Endothelial cell of umbilical vein (primary cell): Measurements from ENCODE around the gene ARL5B. TPM values are rescaled to one million over a fixed set of nuclear protein-coding genes. Genes with fewer than 3 reads are reported as not detected.

ENCODE experiments used
- BruUV-seq: library from RNA; stranded (reverse); fragments of 400-500 nt; replicated peaks from 2 replicates; lab custom pipeline; 2021; lab: Mats Ljungman, UMichigan
- CTCF ChIA-PET: fragments of 300-600, 350-600 bp; sonication (Branson Sonifier 250); formaldehyde crosslinking; loops from one replicate; lab custom pipeline; 2021; ENCODE audit warnings: antibody characterized with exemption, inconsistent platforms; lab: Charles Lee
- POLR2A ChIA-PET: fragments of 300-600, 350-600 bp; sonication (Branson Sonifier 250); formaldehyde crosslinking; loops from one replicate; lab custom pipeline; 2021; ENCODE audit warnings: antibody characterized with exemption, inconsistent platforms; lab: Charles Lee
- DNase-seq: peaks from one replicate; pipeline ENCODE4 v3.0.0-alpha.2; 2011; ENCODE audit warnings: low read depth, low spot score
- FAIRE-seq: peaks from 2 replicates; lab custom pipeline; 2011; peaks lifted over from hg19 to GRCh38; lab: Jason Lieb, UNC
- H2AFZ ChIP-seq: 2 replicates; pipeline ENCODE4 v1.6.0; 2012; ENCODE audit warnings: low read depth, low read length, control low read depth, inconsistent platforms
- H3K27ac ChIP-seq: 2 replicates; pipeline ENCODE4 v1.5.1; 2011; ENCODE audit warnings: low read depth, mild to moderate bottlenecking, control low read depth, low read length, moderate library complexity; ENCODE audit not compliant: insufficient read depth
- H3K27me3 ChIP-seq, 2 experiments: 2 replicates each; pipeline versions ENCODE4 v1.6.0 to v1.6.1; 2011; ENCODE audit warnings: low read length in 2 of 2, mixed read lengths in 1 of 2; ENCODE audit not compliant: control insufficient read depth in 2 of 2, insufficient read depth in 2 of 2
- H3K36me3 ChIP-seq, 2 experiments: 2 replicates in 1 of 2; 3 replicates in 1 of 2; pipeline ENCODE4 v1.5.1; 2011; ENCODE audit warnings: low read length in 2 of 2, mild to moderate bottlenecking in 1 of 2, moderate library complexity in 1 of 2; ENCODE audit not compliant: control insufficient read depth in 2 of 2, insufficient read depth in 2 of 2; ENCODE audit errors: extremely low read depth in 1 of 2
- H3K4me1 ChIP-seq: 3 replicates; pipeline ENCODE4 v1.5.1; 2011; ENCODE audit warnings: mild to moderate bottlenecking, low read length; ENCODE audit not compliant: control insufficient read depth, insufficient read depth; ENCODE audit errors: extremely low read depth
- H3K4me2 ChIP-seq: 2 replicates; pipeline ENCODE4 v1.6.1; 2011; ENCODE audit warnings: low read length, control low read depth, mixed read lengths; ENCODE audit not compliant: insufficient read depth
- H3K4me3 ChIP-seq, 3 experiments: fragments of 200-600 bp in 1 of 3; sonication (generic), shearing (Covaris generic) in 1 of 3; replicated peaks in 1 of 3; 2 replicates each; pipeline ENCODE4 v1.5.1; 2011 to 2016; ENCODE audit warnings: control low read depth in 3 of 3, low read length in 3 of 3, mild to moderate bottlenecking in 2 of 3, inconsistent platforms in 1 of 3, low read depth in 1 of 3, moderate library complexity in 1 of 3; ENCODE audit not compliant: insufficient read depth in 1 of 3
- H3K79me2 ChIP-seq: 2 replicates; pipeline ENCODE4 v1.6.0; 2012; ENCODE audit warnings: low read length, inconsistent platforms; ENCODE audit not compliant: control insufficient read depth, insufficient read depth
- H3K9ac ChIP-seq: replicated peaks from 2 replicates; pipeline ENCODE3; 2011; ENCODE audit warnings: low read length, control low read depth; ENCODE audit not compliant: insufficient read depth; ENCODE audit errors: extremely low read depth
- H3K9me1 ChIP-seq: replicated peaks from 3 replicates; pipeline ENCODE4 v1.6.0; 2011; ENCODE audit warnings: mild to moderate bottlenecking, low read length; ENCODE audit not compliant: control insufficient read depth, insufficient read depth; ENCODE audit errors: extremely low read depth
- H3K9me3 ChIP-seq: replicated peaks from 2 replicates; pipeline ENCODE4 v1.5.1; 2012; ENCODE audit warnings: low read length, inconsistent platforms; ENCODE audit not compliant: control insufficient read depth, insufficient read depth
- H4K20me1 ChIP-seq: replicated peaks from 2 replicates; pipeline ENCODE3; 2011; ENCODE audit warnings: mild to moderate bottlenecking, low read length; ENCODE audit not compliant: control insufficient read depth, insufficient read depth; ENCODE audit errors: extremely low read depth
- EZH2 ChIP-seq: IDR thresholded peaks from 2 replicates; pipeline ENCODE4 v1.6.1; 2012; ENCODE audit warnings: borderline replicate concordance, low read depth, mild to moderate bottlenecking, moderate library complexity, low read length, inconsistent platforms; ENCODE audit not compliant: severe bottlenecking
- FOS ChIP-seq: IDR thresholded peaks from 2 replicates; pipeline ENCODE4 v1.6.1; 2011; ENCODE audit warnings: mild to moderate bottlenecking, low read length, moderate library complexity, borderline replicate concordance; ENCODE audit not compliant: insufficient read depth
- JUN ChIP-seq: IDR thresholded peaks from 2 replicates; pipeline ENCODE4 v1.6.1; 2011; ENCODE audit warnings: borderline replicate concordance, low read depth; ENCODE audit not compliant: insufficient read length, insufficient read depth
- MYC ChIP-seq: IDR thresholded peaks from one replicate; pipeline ENCODE4 v1.6.1; 2011; ENCODE audit warnings: mild to moderate bottlenecking, low read depth, low read length
- POLR2A ChIP-seq: IDR thresholded peaks from 2 replicates; pipeline ENCODE4 v1.6.1; 2012; ENCODE audit warnings: low read depth, mild to moderate bottlenecking, control low read depth, low read length
- POLR2AphosphoS5 ChIP-seq: IDR thresholded peaks from 2 replicates; pipeline ENCODE4 v1.6.1; 2012; ENCODE audit warnings: low read depth, mild to moderate bottlenecking, control low read depth, low read length, moderate library complexity; ENCODE audit not compliant: insufficient read depth
- dilution Hi-C: fragments of 300-500 bp; cut with MboI; formaldehyde crosslinking; loops from one replicate; pipeline ENCODE4 v1.15.0; 2019; ENCODE audit warnings: low sequenced_read_pairs; ENCODE audit not compliant: extremely low pct_ligation_motif_present
- intact Hi-C: fragments of 100-400 bp; cut with micrococcal nuclease; formaldehyde crosslinking; loops from one replicate; pipeline ENCODE4 v1.10.0; 2022
- polyA plus RNA-seq, 4 experiments: library from polyadenylated mRNA; depleted of rRNA in 3 of 4; stranded (reverse) in 3 of 4; unstranded in 1 of 4; fragments of >200 nt; gene quantifications; 2 replicates each; pipeline versions ENCODE4 v1.2.1 to v1.2.3, GENCODE V29; 2011 to 2012; ENCODE audit warnings: missing spikeins in 1 of 4
- total RNA-seq: library from RNA; stranded (reverse); gene quantifications from 2 replicates; pipeline ENCODE4 v1.2.3, GENCODE V29; 2021
- TF ChIP-seq, protein P1 (sequence below): IDR thresholded peaks from 2 replicates; pipeline ENCODE4 v1.6.1; 2011; ENCODE audit not compliant: insufficient read depth, insufficient read length

ARL5B gene
- total and polyA plus RNA-seq, 2 donors (not counting 3 experiments of a cell fraction or from before 2014, with no cell fraction given) = 5.1 to 19.1 TPM

DNA sequence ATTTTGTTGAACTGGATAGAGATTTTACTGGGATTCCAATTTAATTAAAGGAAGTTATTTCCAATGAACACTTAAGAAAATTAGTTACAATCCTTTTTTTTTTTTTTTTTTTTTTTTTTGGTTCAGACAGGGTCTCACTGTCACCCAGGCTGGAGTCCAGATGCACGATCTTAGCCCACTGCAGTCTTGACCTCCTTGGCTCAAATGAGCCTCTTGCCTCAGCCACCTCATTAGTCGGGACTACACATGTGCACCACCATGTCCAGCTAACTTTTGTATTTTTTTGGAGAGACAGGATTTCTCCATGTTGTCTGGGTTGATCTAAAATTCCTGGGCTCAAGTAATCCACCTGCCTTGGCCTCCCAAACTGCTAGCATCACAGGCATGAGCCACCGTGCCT lies 2.5 kb upstream of the ARL5B start:
- H3K4me3 ChIP-seq = no peak overlapping the region
- no peaks in the 10 kb centered on the region for H4K20me1 ChIP-seq
- no peaks in the 10 kb centered on the region for H3K9me1 ChIP-seq
- dilution Hi-C loops = no loop called here
- FAIRE-seq (no peak), DNase-seq (no peak)
- H3K9ac ChIP-seq = no peak overlapping the region
- intact Hi-C loops = no loop called here
- TF ChIP-seq JUN = no peak
- no peak for TF ChIP-seq MYC
- no peak for TF ChIP-seq POLR2A
- no peak for TF ChIP-seq FOS
- no peak for TF ChIP-seq EZH2
- TF ChIP-seq POLR2AphosphoS5 = no peak
- TF ChIP-seq, protein P1, sequence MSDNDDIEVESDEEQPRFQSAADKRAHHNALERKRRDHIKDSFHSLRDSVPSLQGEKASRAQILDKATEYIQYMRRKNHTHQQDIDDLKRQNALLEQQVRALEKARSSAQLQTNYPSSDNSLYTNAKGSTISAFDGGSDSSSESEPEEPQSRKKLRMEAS = no peak
- BruUV-seq = no TSS peak
- no peaks in the 10 kb centered on the region for H3K27me3 ChIP-seq
- no peak overlapping the region for H3K27ac ChIP-seq
- H3K9me3 ChIP-seq = no peaks in the 10 kb centered on the region
- H3K36me3 ChIP-seq = no peaks in the 10 kb centered on the region
- no peak overlapping the region for H2AFZ ChIP-seq
- H3K4me1 ChIP-seq = peaks cover 16% of the 10 kb centered on the region
- POLR2A ChIA-PET = interaction anchor here (0.7 kb wide), 1 partner anchor 56 kb away, joined by 10 read pairs; no protein-coding TSS in a partner anchor
- H3K4me2 ChIP-seq = no peak overlapping the region
- peaks cover 27% of the 10 kb centered on the region for H3K79me2 ChIP-seq
- CTCF ChIA-PET = interaction anchor here (0.9 kb wide), 1 partner anchor 17 kb away, joined by 4 read pairs; no protein-coding TSS in a partner anchor
